HL-60 (cell line): ENCODE data around the gene GPR142.

Source experiments
- CTCF ChIP-seq: IDR thresholded peaks from one replicate; pipeline ENCODE4 v1.5.1; 2011; ENCODE audit warnings: low read length, control low read depth, inconsistent platforms; ENCODE audit not compliant: insufficient read depth
- REST ChIP-seq: IDR thresholded peaks from 2 replicates; pipeline ENCODE4 v1.6.1; 2012; ENCODE audit warnings: low read depth; ENCODE audit not compliant: insufficient replicate concordance

GRCh38 chr17:74343526-74344284, 23.6 kb upstream of the GPR142 start:
- TF ChIP-seq CTCF = no peak
- TF ChIP-seq REST = no peak
